NCI-H2107 treated with DMSO at 0.1 percent for 48 hours (cell line): ENCODE measurements around the gene ADAMTSL1.

Experiments used
- DNase-seq: peaks from one replicate; lab custom pipeline; 2025; ENCODE audit not compliant: unreplicated experiment; lab: John Stamatoyannopoulos, UW

The ADAMTSL1 gene

DNA sequence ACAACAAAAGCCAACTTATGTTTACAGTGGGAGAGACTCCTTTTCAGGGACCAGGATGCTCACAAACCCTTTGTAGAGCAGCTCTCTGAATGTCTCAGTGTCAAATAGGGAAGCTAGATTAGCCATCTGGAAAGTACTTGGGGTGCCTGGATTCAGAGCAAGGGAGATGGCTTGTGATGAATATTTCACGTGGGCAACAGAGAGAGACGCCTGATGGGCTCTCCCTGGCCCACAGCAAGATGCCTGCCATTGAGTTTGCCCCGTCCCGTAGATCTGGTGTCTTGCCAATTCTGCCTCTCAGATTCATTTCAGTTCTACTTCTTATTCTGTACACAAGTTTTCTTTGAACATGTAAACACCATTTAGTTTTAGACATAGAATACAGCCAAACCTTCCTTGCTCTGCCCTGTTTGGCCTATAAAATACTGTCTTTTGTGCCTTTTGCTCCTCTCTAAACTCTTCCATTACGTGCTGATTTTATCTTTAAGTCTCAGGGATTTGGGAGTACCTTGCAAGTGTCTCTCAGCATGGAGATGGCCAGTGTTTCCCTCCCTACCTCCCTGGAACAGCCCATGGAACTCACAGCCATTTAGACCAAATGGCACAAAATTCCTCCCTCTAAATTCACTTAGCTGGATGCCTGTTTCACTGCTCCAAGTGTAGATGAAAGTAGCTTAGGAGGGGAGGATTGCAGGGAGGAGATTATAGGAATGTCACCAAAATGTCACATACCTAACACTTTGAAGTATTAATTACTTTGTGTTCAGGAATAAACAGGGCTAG is 324.7 kb downstream of the ADAMTSL1 start:
- DNase-seq, result no peak

DNA sequence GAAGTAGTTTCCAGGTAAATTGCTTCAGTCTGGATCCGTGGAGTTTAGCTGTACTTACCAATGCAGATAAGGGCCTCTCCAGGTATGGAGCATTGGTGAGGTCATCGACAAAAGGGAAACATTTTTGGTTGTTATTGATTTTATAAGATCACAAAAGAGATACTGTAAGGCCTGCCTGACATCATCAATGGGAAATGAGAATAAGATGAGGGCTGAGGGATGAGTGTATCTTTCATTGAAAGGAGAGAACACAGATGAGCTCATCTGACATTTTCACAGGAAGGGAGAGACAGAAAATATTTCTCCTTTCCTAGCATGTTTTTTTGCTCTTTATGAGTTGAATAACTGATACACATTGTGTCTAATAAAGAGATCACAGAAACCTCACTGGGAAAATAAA is 325.5 kb downstream of the ADAMTSL1 start:
- DNase-seq, result no peak

DNA sequence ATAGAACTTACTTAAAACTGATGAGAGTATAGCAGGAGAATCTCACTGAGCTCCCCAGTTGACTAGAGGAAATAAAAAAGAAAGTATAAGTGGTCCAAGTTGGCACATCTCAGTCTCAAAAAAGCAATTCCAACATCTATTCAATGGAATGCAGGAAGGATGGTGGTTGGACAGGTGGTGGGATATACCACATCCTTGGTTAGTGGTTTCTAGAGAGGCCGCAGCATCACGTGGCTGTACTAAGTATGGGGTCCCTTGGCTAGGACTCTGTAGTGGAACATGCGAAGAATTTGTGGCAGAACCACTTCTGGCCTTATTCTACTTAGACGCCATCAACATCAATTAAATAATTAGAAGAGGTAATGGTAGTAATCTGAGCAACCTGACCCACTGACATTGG is 326.6 kb downstream of the ADAMTSL1 start:
- no peak for DNase-seq

DNA sequence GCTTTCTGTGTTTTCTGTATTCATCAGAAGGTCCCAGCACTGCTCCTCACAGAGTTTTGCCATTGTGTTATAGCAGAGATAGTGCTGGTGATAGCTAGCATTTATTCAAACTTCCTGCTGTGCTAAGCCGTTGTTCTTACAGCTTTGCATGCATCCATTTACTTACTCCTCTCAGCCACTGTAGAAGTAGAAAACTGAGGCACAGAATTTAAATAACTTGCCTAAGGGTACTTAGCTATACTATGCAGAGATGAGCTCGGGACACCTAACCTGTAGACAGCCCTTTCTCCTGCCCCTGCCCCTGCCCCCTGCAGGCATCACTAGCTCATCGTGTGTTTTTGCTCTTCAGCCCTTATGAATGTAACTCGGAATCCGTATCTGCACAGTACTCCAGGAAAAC is 331.4 kb downstream of the ADAMTSL1 start:
- no peak for DNase-seq

DNA sequence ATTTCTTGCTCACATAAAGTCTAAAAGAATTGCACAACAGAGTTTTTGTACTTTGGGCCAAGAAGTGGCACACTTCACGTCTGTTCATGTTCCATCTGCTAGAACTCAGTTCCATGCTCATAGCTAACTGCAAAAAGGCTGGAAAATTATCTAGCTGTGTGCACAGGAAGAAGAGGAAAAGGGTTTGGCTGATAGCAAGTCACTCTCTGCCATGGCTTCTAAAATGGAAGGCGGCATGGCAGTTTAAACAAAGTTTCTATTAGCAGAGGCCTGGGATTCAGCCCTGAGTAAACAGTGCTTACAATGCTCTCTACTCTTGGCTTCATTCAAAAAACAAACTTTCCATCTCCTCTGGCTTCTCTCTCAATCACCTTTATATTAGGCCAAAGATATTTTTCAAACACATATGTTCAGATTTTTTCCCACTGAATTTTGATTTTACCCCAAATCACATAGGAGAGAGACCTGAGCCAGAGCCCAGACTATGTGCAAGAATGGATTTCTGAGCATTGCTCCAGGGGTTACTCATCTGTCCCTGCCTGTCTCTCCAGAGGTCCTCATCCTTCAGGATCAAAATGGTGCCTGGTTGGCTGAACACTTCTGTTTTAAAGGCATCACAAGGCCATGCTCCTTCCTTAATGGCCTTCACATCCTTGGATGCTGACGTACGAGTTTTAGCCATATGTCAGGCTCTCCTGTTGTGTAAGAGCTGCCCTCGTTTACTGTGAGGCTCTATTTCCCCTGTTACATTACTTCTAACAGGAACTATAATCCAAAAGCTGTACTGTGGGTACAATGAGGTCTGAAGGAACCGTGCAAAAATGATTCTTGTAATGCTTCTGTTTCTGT is 332.5 kb downstream of the ADAMTSL1 start:
- DNase-seq, result no peak

DNA sequence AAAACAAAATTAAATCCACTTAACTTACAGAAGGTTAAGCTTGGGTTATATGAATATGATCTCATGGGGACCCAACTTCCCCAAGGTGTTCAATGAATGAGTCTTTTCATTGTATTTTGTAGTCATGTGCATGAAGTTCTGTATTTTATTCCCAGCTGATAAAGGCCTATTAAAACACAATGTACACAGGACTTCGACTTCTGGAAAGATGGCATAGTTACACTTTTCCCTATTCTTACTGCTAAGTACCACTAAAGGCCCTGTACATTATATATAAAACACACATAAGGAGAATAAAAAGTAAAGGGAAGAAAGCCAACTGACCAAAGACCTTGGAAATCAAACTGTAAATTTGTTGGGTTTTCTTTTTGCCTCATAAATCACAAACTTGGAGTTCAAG is 336.6 kb downstream of the ADAMTSL1 start:
- DNase-seq, result no peak

DNA sequence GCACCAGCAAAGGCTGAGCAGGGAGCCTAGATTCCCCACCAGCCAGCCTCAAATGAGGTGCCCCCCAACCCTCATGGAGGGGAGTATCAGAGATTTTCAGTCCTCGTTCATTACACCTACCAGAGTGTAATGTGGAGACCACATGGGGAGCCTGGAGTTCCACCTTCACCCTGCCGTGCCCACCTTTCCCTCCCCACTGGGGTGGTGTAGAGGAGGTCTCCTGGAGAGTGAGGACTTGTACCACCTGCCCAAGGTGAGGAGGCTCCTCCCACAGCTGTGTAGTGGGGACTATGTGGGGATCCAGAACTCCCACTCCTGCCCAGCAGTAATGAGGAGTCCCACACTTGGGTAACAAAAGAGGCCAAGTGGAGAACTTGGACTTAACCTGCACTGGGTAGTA is 337.2 kb downstream of the ADAMTSL1 start:
- no peak for DNase-seq

DNA sequence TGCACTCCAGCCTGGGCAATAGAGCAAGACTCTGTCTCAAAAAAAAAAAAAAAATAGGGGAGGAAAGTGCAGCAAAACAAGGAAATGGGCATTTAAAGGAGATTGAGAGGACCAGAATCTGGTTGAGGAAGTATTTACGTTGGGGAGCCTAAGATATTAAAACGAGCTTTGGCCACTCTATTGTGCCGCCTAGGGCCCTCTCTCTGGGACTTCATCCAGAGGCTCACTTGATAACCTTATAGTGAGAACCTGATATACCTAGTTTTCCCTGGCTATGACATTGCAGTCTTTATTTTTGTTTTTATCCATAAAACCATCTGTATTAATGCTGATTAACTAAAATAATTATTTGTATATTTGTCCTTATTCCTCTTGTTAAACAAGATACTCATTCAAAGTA is 345.5 kb downstream of the ADAMTSL1 start:
- DNase-seq, result no peak

DNA sequence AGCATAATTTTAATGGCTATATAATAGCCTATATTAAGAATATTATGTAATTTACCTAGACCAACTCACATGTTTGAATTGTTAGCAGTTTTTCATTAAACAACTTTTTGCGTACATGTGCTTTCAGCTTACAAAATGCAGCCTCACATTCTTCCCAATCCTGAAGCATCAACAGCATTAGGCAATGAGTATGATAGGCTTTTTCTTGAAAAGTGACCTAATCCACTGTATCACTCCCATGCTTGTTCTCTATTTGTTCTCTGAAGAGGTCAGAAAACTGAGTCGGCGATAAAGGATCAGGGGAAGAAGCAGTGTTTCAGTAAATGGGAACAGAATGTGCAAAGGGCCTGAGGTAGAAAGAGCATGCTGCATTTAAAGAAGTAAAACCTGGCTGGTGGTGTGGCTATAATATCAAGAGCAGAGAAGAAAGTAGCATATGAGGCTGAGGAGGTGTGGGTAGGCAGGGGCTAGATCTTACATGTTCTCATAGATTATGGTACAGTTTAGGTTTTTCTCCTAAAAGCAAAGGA is 346.7 kb downstream of the ADAMTSL1 start:
- DNase-seq, result no peak

DNA sequence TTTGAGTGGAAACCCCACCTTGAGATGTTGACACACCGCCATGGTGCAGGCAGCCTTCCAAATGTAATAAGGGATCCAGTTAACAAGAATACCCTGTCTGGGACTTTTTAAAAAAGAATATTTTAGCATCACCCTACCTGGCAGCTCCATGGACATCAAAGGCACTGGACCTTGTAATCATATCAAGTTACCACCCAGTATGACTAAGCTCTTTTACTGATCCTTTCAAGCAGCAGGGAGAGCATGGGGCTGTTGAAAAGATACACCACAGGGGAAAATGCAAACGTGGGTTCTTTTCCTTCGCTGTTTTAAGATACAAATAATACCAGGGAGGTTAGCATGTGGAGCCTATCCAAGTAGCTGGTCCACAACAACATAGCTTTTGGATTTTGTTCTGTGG is 347.8 kb downstream of the ADAMTSL1 start:
- peak; percentile 60 for DNase-seq

DNA sequence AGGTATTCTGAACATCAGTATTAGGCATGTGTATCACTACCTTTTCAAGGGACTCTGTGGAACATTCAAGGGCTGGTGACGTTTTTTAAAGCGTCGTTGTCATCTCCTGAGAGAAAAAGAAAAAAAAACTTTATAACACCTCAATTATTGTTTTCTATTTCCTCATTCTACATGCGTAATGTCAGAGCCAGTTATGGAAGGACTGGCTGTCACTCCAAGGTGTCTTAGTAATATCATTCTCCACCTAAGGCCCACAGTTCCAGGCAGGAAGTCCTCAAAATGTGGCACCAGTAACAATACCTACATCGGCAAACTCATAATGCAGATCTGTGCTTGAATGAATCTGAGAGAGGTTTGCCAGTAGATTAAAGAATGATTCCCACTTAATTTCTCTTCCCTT is 348.9 kb downstream of the ADAMTSL1 start:
- DNase-seq, result no peak

DNA sequence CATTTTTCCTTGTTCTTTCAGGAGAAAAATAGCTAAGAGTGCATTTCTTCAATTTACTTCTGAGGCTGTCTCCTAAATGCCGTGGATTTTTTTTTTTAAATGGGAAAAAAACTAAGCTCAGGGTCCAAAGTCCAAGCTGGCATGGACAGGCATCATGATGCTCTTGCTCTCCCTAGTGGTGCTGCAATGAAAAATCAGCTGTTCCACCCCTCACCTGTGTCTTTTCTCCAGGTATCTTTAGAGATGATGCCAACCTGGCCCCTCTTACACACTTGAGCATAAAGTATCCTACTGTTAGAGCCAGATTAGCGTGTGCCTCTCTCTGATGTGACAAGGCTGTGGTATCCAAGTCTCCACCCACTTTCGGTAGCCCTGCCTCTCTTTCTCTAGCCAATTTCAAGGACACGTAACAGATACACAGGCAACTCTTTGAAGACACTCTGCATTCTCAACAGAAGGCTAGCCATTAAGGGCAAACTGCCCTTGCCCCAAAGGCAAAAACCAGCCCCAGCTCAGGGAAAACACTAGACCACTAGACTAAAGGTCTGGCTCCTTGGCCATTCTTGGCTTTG is 350.2 kb downstream of the ADAMTSL1 start:
- peak; percentile 18 for DNase-seq

DNA sequence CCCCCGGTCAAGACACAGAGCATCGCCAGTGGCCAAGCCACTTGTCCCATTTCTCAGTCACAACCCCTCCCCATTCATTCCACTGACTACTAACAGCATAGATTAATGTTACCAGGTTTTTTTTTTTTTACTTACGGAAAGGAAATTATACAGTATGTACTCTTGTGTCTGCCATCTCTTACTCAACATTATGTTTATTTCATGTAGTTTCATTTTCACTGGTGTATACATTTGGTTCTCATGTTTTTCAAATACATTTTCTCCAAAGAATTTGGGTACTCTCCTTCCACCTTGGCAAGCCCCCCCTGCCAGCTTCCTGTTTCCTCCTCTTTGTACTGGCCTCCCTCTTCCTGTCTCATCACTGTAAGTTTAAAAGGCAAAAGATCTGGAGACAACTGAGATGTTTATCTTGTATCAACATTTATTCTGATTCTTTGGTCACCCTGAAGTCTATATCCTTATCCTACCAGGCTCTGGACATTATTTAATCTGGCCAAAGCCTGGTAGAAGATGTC is 351.8 kb downstream of the ADAMTSL1 start:
- DNase-seq, result no peak

DNA sequence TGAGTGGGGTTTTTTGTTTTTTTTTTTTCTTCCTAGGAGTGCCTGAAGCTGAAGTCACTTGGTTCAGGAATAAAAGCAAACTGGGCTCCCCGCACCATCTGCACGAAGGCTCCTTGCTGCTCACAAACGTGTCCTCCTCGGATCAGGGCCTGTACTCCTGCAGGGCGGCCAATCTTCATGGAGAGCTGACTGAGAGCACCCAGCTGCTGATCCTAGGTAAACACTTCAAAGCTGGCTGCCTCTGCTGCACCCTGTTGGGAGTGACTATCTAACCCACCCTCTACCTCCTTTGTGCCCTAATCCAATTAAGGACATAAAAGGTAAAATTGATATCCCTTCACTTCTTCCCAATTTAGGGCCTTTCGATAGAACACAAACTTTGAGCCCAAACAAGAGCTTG is 352.3 kb downstream of the ADAMTSL1 start:
- peak; percentile 24 for DNase-seq

DNA sequence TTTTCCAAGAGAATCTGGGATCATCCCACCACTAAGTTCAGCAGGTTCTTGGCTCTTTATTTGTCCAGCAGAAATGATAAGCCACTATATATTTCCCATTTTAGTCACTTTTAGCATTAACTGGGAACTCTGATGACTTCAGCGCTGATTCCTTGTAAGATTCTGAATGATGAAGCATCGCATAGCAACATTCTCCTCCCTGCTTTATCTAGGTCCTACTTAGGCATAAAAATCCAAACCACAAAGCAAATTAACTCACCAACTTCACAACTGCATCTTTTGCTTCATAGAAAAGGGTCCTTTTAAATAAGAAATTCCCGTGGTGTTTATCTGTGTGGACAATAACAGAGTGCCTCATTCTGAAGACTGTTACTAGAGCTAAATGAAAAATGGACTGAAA is 355.1 kb downstream of the ADAMTSL1 start:
- DNase-seq, result no peak

DNA sequence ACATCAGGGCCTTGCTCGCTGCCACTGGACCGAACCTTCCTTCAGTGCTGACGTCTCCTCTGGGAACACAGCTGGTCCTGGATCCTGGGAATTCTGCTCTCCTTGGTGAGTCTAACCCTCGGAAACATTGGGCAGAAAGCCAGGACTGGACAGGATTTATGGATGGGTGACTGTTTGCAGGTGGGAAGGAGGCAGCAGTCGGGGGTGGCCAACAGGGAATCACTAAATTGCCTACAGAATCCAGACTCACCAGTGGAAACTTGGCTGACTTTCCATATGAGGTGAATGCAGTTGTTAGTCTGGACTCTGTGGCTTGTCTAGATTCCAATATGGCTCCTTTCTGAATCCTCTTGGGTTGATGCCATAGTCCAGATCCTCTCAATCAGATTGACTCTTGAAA is 355.9 kb downstream of the ADAMTSL1 start:
- DNase-seq, result no peak

DNA sequence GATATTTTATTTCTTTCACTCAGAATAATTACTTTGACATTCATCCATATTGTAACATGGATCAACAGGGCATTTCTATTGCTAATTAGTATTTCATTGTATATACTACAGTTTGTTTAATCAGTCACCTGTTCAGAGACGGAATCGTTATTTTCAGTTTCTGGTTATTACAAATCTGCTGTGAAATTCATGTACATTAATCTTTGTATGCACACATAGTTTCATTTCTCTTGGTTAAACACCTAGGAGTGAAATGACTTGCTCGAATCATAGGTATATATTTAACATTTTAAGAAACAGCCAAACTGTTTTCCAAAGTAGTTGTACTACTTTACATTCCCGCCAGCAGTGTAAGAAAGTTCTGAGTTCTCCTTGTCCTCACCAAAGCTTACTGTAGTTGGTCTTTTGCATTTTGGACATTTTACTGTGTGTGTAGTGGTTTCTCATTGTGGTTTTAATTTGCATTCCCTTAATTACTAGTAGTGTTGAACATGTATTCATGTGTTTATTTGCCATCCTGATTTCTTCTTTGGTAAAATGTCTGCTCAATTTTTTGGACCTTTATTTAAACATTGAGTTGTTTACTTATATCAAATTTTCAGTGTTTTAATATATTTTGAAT is 360.9 kb downstream of the ADAMTSL1 start:
- no peak for DNase-seq

DNA sequence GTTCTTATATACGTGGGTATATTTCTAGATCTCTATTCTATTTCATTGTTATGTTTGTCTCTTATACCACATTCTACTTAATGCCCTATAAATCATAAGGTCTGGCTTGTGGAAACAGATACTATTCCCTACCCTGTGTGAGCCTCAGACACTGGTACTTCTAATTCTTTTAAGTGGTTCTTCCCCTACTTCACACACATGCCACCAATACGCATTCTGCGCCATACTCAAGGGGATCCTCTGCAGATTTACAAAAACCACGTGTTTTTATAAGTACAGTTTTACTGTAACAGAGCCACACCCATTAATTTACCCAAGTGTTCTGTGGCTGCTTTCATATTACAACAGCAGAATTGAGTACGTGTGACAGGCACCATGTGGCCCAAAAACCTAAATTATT is 363.4 kb downstream of the ADAMTSL1 start:
- DNase-seq, result no peak

DNA sequence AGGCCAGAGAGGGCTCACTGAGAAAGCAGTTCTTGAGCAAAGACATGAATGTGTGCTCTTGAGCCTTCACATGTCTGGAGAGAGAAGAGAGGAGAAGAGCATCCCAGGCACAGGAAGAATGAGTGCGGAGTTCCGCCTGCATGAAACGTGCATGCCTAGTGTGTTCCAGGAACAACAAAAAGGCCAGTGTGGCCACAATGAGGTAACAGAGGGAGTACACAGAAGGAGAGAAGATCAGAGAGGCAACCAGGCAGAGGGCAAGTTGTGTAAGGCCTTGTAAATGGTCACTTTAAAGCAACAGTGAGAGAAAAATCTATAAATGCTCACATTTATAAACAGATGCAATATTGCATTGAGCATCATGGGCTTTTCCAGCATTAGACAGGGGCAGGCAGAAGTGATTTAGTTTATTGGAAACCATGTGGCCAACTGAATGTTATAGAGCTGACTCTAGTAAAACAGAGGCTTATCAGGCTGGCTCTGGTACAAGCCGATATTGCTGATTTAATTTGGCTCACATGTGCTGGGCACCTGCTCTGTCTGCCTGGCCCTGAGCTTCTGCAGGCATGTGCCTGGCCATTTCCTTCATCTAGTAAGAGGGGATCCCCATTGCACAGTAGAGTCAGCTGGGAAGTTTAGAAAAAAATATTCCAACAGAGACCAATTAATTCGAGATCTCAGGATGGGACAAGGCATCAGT is 373.8 kb downstream of the ADAMTSL1 start:
- no peak for DNase-seq

DNA sequence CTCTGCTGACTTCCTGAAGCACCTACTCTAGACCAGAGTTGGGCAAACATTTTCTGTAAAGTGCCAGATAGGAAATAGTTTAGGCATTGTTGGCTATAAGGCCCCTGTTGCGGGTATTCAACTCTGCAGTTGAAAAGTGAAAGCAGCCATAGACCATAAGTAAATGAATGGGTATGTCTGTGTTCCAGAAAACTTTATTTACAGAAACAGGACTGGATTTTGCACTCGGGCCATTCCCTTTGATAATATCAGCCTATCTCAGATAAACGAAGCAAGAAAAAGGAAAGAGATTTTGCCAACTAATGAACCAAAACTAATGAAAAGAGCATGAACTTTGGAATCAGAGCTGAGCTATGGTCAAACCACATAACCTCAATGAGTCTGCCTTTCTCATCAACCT is 374.7 kb downstream of the ADAMTSL1 start:
- DNase-seq, result no peak

DNA sequence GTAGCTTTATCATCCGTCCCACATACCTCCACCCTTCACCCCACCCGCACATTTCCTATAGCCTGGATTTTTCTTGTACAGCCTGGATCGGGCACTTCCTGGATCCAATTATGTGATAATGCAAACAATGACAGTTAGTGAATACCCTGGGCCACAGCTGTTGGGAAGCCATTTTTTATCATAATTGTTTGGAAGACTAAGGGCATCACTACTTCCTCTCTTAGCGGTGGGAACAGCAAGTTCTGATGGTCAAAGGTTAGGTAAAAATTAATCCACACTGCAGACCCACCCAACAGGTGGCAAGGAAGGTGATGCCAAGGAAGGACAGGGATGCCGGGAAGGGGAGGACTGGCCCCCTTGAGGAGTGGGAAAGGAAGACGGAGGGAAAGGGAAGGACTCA is 375.3 kb downstream of the ADAMTSL1 start:
- DNase-seq, result no peak
